Lung (tissue), 12 donors: ENCODE data around the gene FRAS1. TPM values are rescaled to one million over a fixed set of nuclear protein-coding genes. Genes with fewer than 3 reads are reported as not detected.
"Not testable (repeated sequence)": the region's sequence is repeated elsewhere in the genome, so short reads cannot be mapped to it uniquely, and the experiment has no call there.

Source experiments
- ATAC-seq: fragments of 200-7000 bp; cut with Tn5 transposase; one replicate; pipeline ENCODE4 v1.9.1; 2020; ENCODE audit warnings: moderate number of reproducible peaks; ENCODE audit not compliant: insufficient read depth, low FRiP score
- DNase-seq, 3 donors: peaks; one replicate each; pipeline ENCODE4 v3.0.0-alpha.2; 2013 to 2017
- H3K27ac ChIP-seq, 2 donors: one replicate each; pipeline ENCODE4 v1.5.1; 2013; ENCODE audit warnings: mild to moderate bottlenecking in 2 of 2, moderate library complexity in 2 of 2, control low read depth in 1 of 2, inconsistent platforms in 1 of 2, low read depth in 1 of 2, low read length in 1 of 2
- H3K27me3 ChIP-seq, 3 donors: one replicate each; pipeline ENCODE4 v1.5.1; 2013; ENCODE audit warnings: low read length in 2 of 3; ENCODE audit not compliant: control insufficient read depth in 3 of 3, insufficient read depth in 3 of 3
- H3K36me3 ChIP-seq, 4 donors: one replicate each; pipeline ENCODE4 v1.5.1; 2013; ENCODE audit warnings: low read length in 4 of 4, mild to moderate bottlenecking in 1 of 4, moderate library complexity in 1 of 4; ENCODE audit not compliant: control insufficient read depth in 4 of 4, insufficient read depth in 4 of 4
- H3K4me1 ChIP-seq, 5 donors: one replicate each; pipeline ENCODE4 v1.5.1; 2013; ENCODE audit warnings: low read length in 5 of 5, mild to moderate bottlenecking in 2 of 5, moderate library complexity in 1 of 5; ENCODE audit not compliant: control insufficient read depth in 5 of 5, insufficient read depth in 5 of 5
- H3K4me3 ChIP-seq: one replicate; pipeline ENCODE4 v1.5.1; 2013; ENCODE audit warnings: mild to moderate bottlenecking, control low read depth, moderate library complexity
- H3K9ac ChIP-seq, 2 donors: one replicate each; pipeline ENCODE4 v1.5.1; 2013; ENCODE audit warnings: low read length in 2 of 2, control low read depth in 1 of 2; ENCODE audit not compliant: insufficient read depth in 1 of 2
- H3K9me3 ChIP-seq, 4 donors: one replicate each; pipeline ENCODE4 v1.5.1; 2013; ENCODE audit warnings: low read length in 3 of 4, mild to moderate bottlenecking in 1 of 4, moderate library complexity in 1 of 4; ENCODE audit not compliant: control insufficient read depth in 4 of 4, insufficient read depth in 3 of 4
- CTCF ChIP-seq: IDR thresholded peaks from 2 replicates; pipeline ENCODE4 v1.5.1; 2012; ENCODE audit warnings: mild to moderate bottlenecking; ENCODE audit errors: control extremely low read depth, extremely low read depth
- WGBS, 2 donors: extraction: QIAGEN DNeasy Blood & Tissue Kit; methylation state at CpG; one replicate each; pipeline ENCODE4 v1.1.7; 2013; 5-methylcytosine and 5-hydroxymethylcytosine counted together
- polyA plus RNA-seq, 2 donors: library from polyadenylated mRNA; stranded (reverse); fragments of 200-250 nt; gene quantifications; one replicate each; pipeline ENCODE4 v1.2.1, GENCODE V29; 2013
- total RNA-seq, 2 donors: library from RNA; depleted of rRNA in 1 of 2; stranded (reverse); fragments of >200 nt in 1 of 2; gene quantifications; one replicate each; pipeline ENCODE4 v1.2.1, GENCODE V29; 2014 to 2021
- donor health status: control.
- donor health status: control.
- donor health status: Bipolar disorder and iron deficiency.
- donor health status: healthy.
- donor health status: DM: yes; HTN: yes; CAD: no.

FRAS1 gene
- total and polyA plus RNA-seq, 4 donors, result 0.45 to 53.8 (median 6.9) TPM

DNA sequence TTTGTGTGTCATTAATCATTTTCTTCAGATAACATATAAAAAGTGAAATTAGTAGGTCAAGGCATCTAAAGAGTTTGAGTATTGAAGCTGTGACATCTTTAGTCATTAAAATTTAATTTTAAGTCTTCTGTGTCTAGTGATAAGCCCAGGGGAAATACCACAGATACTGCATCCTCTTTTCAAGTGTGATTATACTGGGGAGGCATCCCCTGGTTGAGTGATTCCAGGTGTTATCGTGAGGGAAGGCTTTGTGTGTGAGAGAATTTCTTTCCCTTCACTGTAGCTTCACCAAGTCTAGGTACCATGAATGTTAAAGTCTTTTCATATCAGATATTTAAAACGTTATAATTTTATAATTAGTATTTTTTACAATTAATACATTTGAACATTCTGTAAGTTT is 193.4 kb downstream of the FRAS1 start:
- H3K27me3 ChIP-seq, result no peaks in the 10 kb centered on the region
- DNase-seq, result no peak
- H3K4me3 ChIP-seq, result no peak overlapping the region
- H3K27ac ChIP-seq, result no peak overlapping the region
- H3K9ac ChIP-seq, result no peak overlapping the region
- ATAC-seq, result no peak
- TF ChIP-seq CTCF, result no peak
- peaks cover 0 to 10% (median 8%) of the 10 kb centered on the region in 5 donors for H3K4me1 ChIP-seq
- peaks cover 0 to 5% (median 2%) of the 10 kb centered on the region in 4 donors for H3K36me3 ChIP-seq
- H3K9me3 ChIP-seq, result peaks cover 0 to 6% (median 2%) of the 10 kb centered on the region in 4 donors
- WGBS, 2 donors, result 85 to 92% methylated on average over 2 of the region's 2 CpGs

DNA sequence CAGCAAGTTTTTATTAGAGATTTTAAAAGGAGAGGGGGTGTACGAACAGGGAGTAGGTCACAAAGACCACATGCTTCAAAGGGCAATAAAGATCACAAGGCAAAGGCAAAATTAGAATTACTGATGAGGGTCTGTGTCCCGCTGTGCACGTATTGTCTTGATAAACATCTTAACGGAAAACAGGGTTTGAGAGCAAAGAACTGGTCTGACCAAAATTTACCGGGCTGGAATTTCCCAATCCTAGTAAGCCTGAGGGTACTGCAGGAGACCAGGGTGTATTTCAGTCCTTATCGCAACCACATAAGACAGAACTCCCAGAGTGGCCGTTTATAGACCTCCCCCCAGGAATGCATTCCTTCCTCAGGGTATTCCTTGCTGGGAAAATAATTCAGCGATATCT is 195.7 kb downstream of the FRAS1 start:
- not testable (repeated sequence) for H3K36me3 ChIP-seq, H3K9me3 ChIP-seq, H3K27ac ChIP-seq, H3K9ac ChIP-seq, DNase-seq, H3K27me3 ChIP-seq, H3K4me3 ChIP-seq, ATAC-seq
- WGBS, 2 donors, result 92 to 94% methylated on average over 8 of the region's 8 CpGs
- H3K4me1 ChIP-seq, result peaks cover 0 to 10% (median 7%) of the 10 kb centered on the region in 5 donors

GRCh38 chr4:78254893-78255292 is 197.8 kb downstream of the FRAS1 start:
- Histone ChIP-seq H3K27ac (no peak overlapping the region), H3K4me1 (peaks cover 0 to 1% (median 0%) of the 10 kb centered on the region in 5 donors), H3K27me3 (no peaks in the 10 kb centered on the region), H3K9ac (no peak overlapping the region), H3K36me3 (peaks cover 0 to 7% (median 2%) of the 10 kb centered on the region in 4 donors), H3K9me3 (peaks cover 0 to 6% (median 2%) of the 10 kb centered on the region in 4 donors), H3K4me3 (no peak overlapping the region)
- no peak for TF ChIP-seq CTCF
- 63 to 77% methylated on average over 4 of the region's 4 CpGs for WGBS, 2 donors
- DNase-seq, result no peak
- no peak for ATAC-seq

GRCh38 chr4:78265006-78265405 is 207.9 kb downstream of the FRAS1 start:
- H3K27me3 ChIP-seq, result no peaks in the 10 kb centered on the region
- no peak overlapping the region for H3K9ac ChIP-seq
- H3K4me1 ChIP-seq, result peaks cover 0 to 24% (median 0%) of the 10 kb centered on the region in 5 donors
- no peak overlapping the region for H3K4me3 ChIP-seq
- no peak overlapping the region for H3K27ac ChIP-seq
- TF ChIP-seq CTCF, result no peak
- H3K9me3 ChIP-seq, result peaks cover 0 to 4% (median 2%) of the 10 kb centered on the region in 4 donors
- peaks cover 0 to 8% (median 0%) of the 10 kb centered on the region in 4 donors for H3K36me3 ChIP-seq
- no peak for ATAC-seq
- DNase-seq, result no peak
- 56 to 81% methylated on average over 5 of the region's 5 CpGs for WGBS, 2 donors
